ENCODE measurements around the gene SIL1. TPM values are rescaled to one million over a fixed set of nuclear protein-coding genes. Genes with fewer than 3 reads are reported as not detected.

The SIL1 gene
- total RNA-seq, 1 experiment from 2014 or later = 46.5 TPM

DNA sequence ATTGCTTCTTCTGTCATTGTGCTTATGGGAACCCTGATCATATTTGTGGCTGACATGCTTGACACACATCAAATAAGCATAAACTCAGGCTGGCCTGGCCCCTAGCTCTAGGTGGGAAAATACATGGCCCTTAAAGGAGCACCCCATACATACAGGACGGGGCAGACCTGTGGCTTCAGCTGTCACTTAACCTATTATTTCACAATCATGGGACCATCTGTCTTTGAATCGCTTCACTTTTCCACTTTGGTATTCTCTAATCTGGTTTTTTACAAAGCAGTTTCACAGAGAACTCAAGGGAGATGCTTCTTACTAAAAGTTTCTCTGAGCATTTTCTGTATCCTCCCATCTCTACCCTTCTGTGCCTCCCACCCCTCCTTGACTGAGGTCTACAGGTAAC lies 288.4 kb downstream of the SIL1 start:
- Histone ChIP-seq H3K79me2 (ENCODE audit: low read depth) (no peaks in the 10 kb centered on the region), H2AFZ (no peak overlapping the region), H3K9me2 (ENCODE audit: insufficient read depth) (no peaks in the 10 kb centered on the region), H3K4me1 (replicated peaks; ENCODE audit: insufficient read depth) (no peaks in the 10 kb centered on the region), H3K4me2 (no peak overlapping the region), H3K27ac (no peak overlapping the region), H3K9me3 (ENCODE audit: insufficient read depth, low read depth) (no peaks in the 10 kb centered on the region), H3K27me3 (ENCODE audit: insufficient read depth, low read depth) (no peaks in the 10 kb centered on the region), H3K36me3 (ENCODE audit: low read depth) (peaks cover 31% of the 10 kb centered on the region), H3F3A (ENCODE audit: insufficient read depth, low read depth) (peaks cover 36% of the 10 kb centered on the region), H3K4me3 (no peak overlapping the region), H4K20me1 (ENCODE audit: insufficient read depth) (no peaks in the 10 kb centered on the region; the same call in 1 of the 2 replicates)
- intact Hi-C loops (cut with micrococcal nuclease; ENCODE audit: unreplicated experiment) = loop anchor here (10.0 kb wide), 1 partner anchor 265 kb away; no protein-coding TSS in a partner anchor
- BruUV-seq (replicated peaks) = no TSS peak
- POLR2A ChIA-PET (ENCODE audit: unreplicated experiment) = no interaction called here
- TF ChIP-seq, protein P1, sequence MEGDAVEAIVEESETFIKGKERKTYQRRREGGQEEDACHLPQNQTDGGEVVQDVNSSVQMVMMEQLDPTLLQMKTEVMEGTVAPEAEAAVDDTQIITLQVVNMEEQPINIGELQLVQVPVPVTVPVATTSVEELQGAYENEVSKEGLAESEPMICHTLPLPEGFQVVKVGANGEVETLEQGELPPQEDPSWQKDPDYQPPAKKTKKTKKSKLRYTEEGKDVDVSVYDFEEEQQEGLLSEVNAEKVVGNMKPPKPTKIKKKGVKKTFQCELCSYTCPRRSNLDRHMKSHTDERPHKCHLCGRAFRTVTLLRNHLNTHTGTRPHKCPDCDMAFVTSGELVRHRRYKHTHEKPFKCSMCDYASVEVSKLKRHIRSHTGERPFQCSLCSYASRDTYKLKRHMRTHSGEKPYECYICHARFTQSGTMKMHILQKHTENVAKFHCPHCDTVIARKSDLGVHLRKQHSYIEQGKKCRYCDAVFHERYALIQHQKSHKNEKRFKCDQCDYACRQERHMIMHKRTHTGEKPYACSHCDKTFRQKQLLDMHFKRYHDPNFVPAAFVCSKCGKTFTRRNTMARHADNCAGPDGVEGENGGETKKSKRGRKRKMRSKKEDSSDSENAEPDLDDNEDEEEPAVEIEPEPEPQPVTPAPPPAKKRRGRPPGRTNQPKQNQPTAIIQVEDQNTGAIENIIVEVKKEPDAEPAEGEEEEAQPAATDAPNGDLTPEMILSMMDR (conservative IDR thresholded peaks at IDR 0.05) = no peak
- TF ChIP-seq EZH2 (IDR thresholded peaks at IDR 0.05; ENCODE audit: low read depth) = no peak
- no peak for DNase-seq
- CTCF ChIA-PET = no interaction called here

DNA sequence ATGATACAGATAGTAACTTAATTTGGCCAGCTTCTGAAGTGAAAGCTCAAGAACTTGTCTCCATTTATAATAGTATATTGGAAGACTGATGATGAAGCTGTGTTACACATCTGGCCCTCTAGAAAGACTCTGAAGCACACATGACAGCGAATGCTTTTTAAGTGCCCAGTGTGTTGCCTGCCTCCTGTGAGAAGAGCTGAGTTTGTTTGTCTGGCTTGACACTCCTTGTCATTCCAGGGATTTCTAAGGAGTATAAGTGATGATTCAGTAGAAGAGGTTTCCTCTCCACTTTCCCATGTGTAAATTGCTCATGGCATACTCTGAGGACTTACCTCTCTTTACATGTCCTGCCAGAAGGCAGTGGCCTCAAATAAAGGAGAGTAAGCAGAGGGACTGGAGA lies 292.6 kb downstream of the SIL1 start:
- intact Hi-C loops (cut with micrococcal nuclease; ENCODE audit: unreplicated experiment) = loop anchor here (10.0 kb wide), 1 partner anchor 261 kb away; no protein-coding TSS in a partner anchor
- peaks cover 27% of the 10 kb centered on the region for H3K36me3 ChIP-seq (ENCODE audit: low read depth)
- no peak overlapping the region for H2AFZ ChIP-seq
- CTCF ChIA-PET = no interaction called here
- no peak overlapping the region for H3K27ac ChIP-seq
- H3F3A ChIP-seq (ENCODE audit: insufficient read depth, low read depth) = peaks cover 28% of the 10 kb centered on the region; the same call in 1 of the 2 replicates
- no peaks in the 10 kb centered on the region for H3K9me2 ChIP-seq (ENCODE audit: insufficient read depth)
- no peak overlapping the region for H3K4me2 ChIP-seq
- TF ChIP-seq EZH2 (IDR thresholded peaks at IDR 0.05; ENCODE audit: low read depth) = no peak
- TF ChIP-seq, protein P1 (conservative IDR thresholded peaks at IDR 0.05) = no peak
- peaks cover 17% of the 10 kb centered on the region for H4K20me1 ChIP-seq (ENCODE audit: insufficient read depth)
- no peaks in the 10 kb centered on the region for H3K79me2 ChIP-seq (ENCODE audit: low read depth)
- H3K9me3 ChIP-seq (ENCODE audit: insufficient read depth, low read depth) = no peaks in the 10 kb centered on the region
- H3K4me1 ChIP-seq (replicated peaks; ENCODE audit: insufficient read depth) = no peaks in the 10 kb centered on the region
- no peaks in the 10 kb centered on the region for H3K27me3 ChIP-seq (ENCODE audit: insufficient read depth, low read depth)
- no peak overlapping the region for H3K4me3 ChIP-seq
- BruUV-seq (replicated peaks) = no TSS peak
- DNase-seq = no peak
- POLR2A ChIA-PET (ENCODE audit: unreplicated experiment) = no interaction called here

DNA sequence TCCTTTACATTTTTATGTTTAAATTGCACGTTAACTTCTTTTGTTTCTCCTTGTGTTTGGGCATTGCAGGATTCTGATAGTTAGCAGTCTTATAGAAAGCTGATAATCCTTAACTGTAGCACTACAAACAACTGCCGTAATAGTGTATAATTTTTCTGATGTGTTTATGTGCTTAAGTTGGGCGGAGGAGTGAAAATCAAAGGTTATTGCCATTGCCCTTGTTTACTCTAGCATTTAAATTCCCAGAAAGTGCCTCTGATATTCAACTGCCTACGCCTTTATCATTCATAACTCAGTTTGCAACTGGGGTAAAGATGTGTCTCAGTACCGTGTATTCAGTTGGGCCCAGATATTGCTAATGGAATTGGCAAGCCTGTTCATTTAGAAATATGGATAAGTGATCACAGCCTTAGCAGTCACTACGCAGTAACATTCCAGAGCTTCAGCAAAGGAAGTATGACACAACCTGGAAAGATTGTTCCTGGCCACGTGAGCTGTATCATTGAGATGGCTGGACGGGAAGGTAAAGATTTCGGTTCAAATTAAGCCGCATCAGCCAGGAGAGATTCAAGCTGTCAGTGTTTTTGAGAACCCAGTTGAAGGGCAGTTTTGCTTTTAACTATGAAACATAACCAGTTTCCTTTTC lies 294.9 kb downstream of the SIL1 start:
- peaks cover 29% of the 10 kb centered on the region for H3F3A ChIP-seq (ENCODE audit: insufficient read depth, low read depth)
- no peak overlapping the region for H3K27ac ChIP-seq
- DNase-seq = no peak
- ChIA-PET CTCF (no interaction called here), POLR2A (ENCODE audit: unreplicated experiment) (no interaction called here)
- H3K36me3 ChIP-seq (ENCODE audit: low read depth) = peaks cover 37% of the 10 kb centered on the region
- intact Hi-C loops (cut with micrococcal nuclease; ENCODE audit: unreplicated experiment) = loop anchor here (10.0 kb wide), 1 partner anchor 258 kb away; no protein-coding TSS in a partner anchor
- peaks cover 23% of the 10 kb centered on the region; the same call in 1 of the 2 replicates for H4K20me1 ChIP-seq (ENCODE audit: insufficient read depth)
- TF ChIP-seq, protein P1 (conservative IDR thresholded peaks at IDR 0.05) = no peak
- no peak for TF ChIP-seq EZH2 (IDR thresholded peaks at IDR 0.05; ENCODE audit: low read depth)
- H3K79me2 ChIP-seq (ENCODE audit: low read depth) = no peaks in the 10 kb centered on the region; the same call in 1 of the 2 replicates
- H2AFZ ChIP-seq = no peak overlapping the region
- BruUV-seq (replicated peaks) = no TSS peak
- H3K4me2 ChIP-seq = no peak overlapping the region
- H3K9me3 ChIP-seq (ENCODE audit: insufficient read depth, low read depth) = no peaks in the 10 kb centered on the region
- peaks cover 19% of the 10 kb centered on the region for H3K4me1 ChIP-seq (replicated peaks; ENCODE audit: insufficient read depth)
- H3K4me3 ChIP-seq = no peak overlapping the region
- no peaks in the 10 kb centered on the region for H3K27me3 ChIP-seq (ENCODE audit: insufficient read depth, low read depth)
- no peaks in the 10 kb centered on the region for H3K9me2 ChIP-seq (ENCODE audit: insufficient read depth)
